ENCODE measurements around the gene CCNQ. TPM values are rescaled to one million over a fixed set of nuclear protein-coding genes. Genes with fewer than 3 reads are reported as not detected.

CCNQ gene
- total and polyA plus RNA-seq, 2 of the 8 experiments (the other 6 are each of a cell fraction or from before 2014, with no cell fraction given), result 16.6 to 32.1 TPM

GRCh38 chrX:153620576-153620975 lies 21.6 kb upstream of the CCNQ start:
- POLR2A ChIA-PET (ENCODE audit: partially characterized antibody), result no interaction called here
- Histone ChIP-seq H4K20me1 (replicated peaks in 1 of 2; ENCODE audit: control insufficient read depth in 1 of 2, insufficient read depth in 2 of 2, low read length in 2 of 2) (no peaks in the 10 kb centered on the region), H3K4me2 (ENCODE audit: insufficient read depth in 1 of 2, low read depth in 2 of 2, low read length in 2 of 2) (no peak overlapping the region), H3K23ac (ENCODE audit: insufficient read length) (no peak overlapping the region), H3K4ac (replicated peaks; ENCODE audit: insufficient read length, low read depth, low read length) (no peak overlapping the region), H3K14ac (ENCODE audit: insufficient read length) (no peak overlapping the region), H3K4me1 (replicated peaks in 1 of 4; ENCODE audit: control insufficient read depth in 3 of 4, insufficient read depth in 4 of 4, low read length in 3 of 4) (no peaks in the 10 kb centered on the region), H3K23me2 (ENCODE audit: low read depth, low read length) (no peaks in the 10 kb centered on the region), H4K91ac (replicated peaks; ENCODE audit: insufficient read length, low read length) (no peak overlapping the region), H3K27ac (ENCODE audit: low read depth, low read length) (no peak overlapping the region), H2BK12ac (ENCODE audit: low read depth, low read length) (no peak overlapping the region), H3K56ac (replicated peaks; ENCODE audit: insufficient read length, low read depth, low read length) (no peak overlapping the region), H3K27me3 (replicated peaks in 1 of 4; ENCODE audit: control insufficient read depth in 3 of 4, extremely low read depth in 1 of 4, insufficient read depth in 3 of 4, low read length in 3 of 4) (no peaks in the 10 kb centered on the region), H3K79me1 (ENCODE audit: low read depth, low read length) (no peaks in the 10 kb centered on the region), H2BK120ac (replicated peaks; ENCODE audit: low read depth, low read length) (no peak overlapping the region), H4K5ac (ENCODE audit: insufficient read length, low read depth, low read length) (no peak overlapping the region), H3K9ac (replicated peaks in 1 of 4; ENCODE audit: extremely low read depth in 1 of 4, low read depth in 3 of 4, low read length in 3 of 4) (no peak overlapping the region), H2AK5ac (ENCODE audit: low read depth, low read length) (no peak overlapping the region), H2BK15ac (ENCODE audit: low read length) (no peak overlapping the region), H3K9me3 (ENCODE audit: insufficient read depth in 2 of 2, low read depth in 1 of 2, low read length in 1 of 2) (no peaks in the 10 kb centered on the region), H3K36me3 (ENCODE audit: control insufficient read depth in 2 of 4, insufficient read depth in 4 of 4, low read length in 3 of 4) (no peaks in the 10 kb centered on the region), H2BK20ac (ENCODE audit: low read length) (no peak overlapping the region), H3K4me3 (ENCODE audit: extremely low read depth in 1 of 4, insufficient read depth in 2 of 4, low read depth in 3 of 4, low read length in 4 of 4) (no peak overlapping the region), H2BK5ac (ENCODE audit: low read depth, low read length) (no peak overlapping the region), H4K8ac (ENCODE audit: extremely low read depth, insufficient read depth, low read length) (no peak overlapping the region), H2AFZ (ENCODE audit: low read length) (no peak overlapping the region), H3K18ac (ENCODE audit: extremely low read depth, low read length) (no peak overlapping the region), H3K79me2 (ENCODE audit: control insufficient read depth in 1 of 2, insufficient read depth in 2 of 2, low read length in 2 of 2) (no peaks in the 10 kb centered on the region)
- TF ChIP-seq GABPA (IDR thresholded peaks at IDR 0.05; ENCODE audit: borderline replicate concordance, insufficient read depth, low read length), result no peak
- TF ChIP-seq, protein P1, sequence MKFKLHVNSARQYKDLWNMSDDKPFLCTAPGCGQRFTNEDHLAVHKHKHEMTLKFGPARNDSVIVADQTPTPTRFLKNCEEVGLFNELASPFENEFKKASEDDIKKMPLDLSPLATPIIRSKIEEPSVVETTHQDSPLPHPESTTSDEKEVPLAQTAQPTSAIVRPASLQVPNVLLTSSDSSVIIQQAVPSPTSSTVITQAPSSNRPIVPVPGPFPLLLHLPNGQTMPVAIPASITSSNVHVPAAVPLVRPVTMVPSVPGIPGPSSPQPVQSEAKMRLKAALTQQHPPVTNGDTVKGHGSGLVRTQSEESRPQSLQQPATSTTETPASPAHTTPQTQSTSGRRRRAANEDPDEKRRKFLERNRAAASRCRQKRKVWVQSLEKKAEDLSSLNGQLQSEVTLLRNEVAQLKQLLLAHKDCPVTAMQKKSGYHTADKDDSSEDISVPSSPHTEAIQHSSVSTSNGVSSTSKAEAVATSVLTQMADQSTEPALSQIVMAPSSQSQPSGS (IDR thresholded peaks at IDR 0.05; ENCODE audit: low read length), result no peak
- CTCF ChIA-PET (ENCODE audit: partially characterized antibody), result no interaction called here
- DNase-seq (ENCODE audit: low read depth in 1 of 2, low spot score in 2 of 2) (no peak), FAIRE-seq (no peak)
- 87% methylated on average over 5 of the region's 5 CpGs; no CpG with 5 or more reads in 1 of the 2 experiments for WGBS, 2 experiments (ENCODE audit: extremely low coverage in 1 of 2, insufficient coverage in 1 of 2, insufficient read length in 1 of 2, insufficient replicate concordance in 2 of 2, low coverage in 1 of 2, low lambda C conversion rate in 2 of 2, missing lambda C conversion rate in 1 of 2)

Data from H1 (cell line).